Measurements from ENCODE around the gene ARL5B.
A peak's percentile ranks its signal among the peaks of the same experiment; 100 is the strongest.

ARL5B gene, protein sequence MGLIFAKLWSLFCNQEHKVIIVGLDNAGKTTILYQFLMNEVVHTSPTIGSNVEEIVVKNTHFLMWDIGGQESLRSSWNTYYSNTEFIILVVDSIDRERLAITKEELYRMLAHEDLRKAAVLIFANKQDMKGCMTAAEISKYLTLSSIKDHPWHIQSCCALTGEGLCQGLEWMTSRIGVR

GRCh38 chr10:18659125-18659818 lies at the start of gene ARL5B:
ARL5B (plus strand) TSS chr10:18659431; CDS start chr10:18659638, 207 bp downstream.
- TF ChIP-seq, protein P1, sequence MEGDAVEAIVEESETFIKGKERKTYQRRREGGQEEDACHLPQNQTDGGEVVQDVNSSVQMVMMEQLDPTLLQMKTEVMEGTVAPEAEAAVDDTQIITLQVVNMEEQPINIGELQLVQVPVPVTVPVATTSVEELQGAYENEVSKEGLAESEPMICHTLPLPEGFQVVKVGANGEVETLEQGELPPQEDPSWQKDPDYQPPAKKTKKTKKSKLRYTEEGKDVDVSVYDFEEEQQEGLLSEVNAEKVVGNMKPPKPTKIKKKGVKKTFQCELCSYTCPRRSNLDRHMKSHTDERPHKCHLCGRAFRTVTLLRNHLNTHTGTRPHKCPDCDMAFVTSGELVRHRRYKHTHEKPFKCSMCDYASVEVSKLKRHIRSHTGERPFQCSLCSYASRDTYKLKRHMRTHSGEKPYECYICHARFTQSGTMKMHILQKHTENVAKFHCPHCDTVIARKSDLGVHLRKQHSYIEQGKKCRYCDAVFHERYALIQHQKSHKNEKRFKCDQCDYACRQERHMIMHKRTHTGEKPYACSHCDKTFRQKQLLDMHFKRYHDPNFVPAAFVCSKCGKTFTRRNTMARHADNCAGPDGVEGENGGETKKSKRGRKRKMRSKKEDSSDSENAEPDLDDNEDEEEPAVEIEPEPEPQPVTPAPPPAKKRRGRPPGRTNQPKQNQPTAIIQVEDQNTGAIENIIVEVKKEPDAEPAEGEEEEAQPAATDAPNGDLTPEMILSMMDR (IDR thresholded peaks at IDR 0.05; ENCODE audit: control insufficient read depth, insufficient read depth, low read depth, low read length, missing control alignments): no peak
- DNase-seq (ENCODE audit: low read depth): peak; percentile 95
- peak within 1 kb of the TSS; percentile 98 for H3K4me3 ChIP-seq (ENCODE audit: control insufficient read depth, low read depth, low read length)

DNA sequence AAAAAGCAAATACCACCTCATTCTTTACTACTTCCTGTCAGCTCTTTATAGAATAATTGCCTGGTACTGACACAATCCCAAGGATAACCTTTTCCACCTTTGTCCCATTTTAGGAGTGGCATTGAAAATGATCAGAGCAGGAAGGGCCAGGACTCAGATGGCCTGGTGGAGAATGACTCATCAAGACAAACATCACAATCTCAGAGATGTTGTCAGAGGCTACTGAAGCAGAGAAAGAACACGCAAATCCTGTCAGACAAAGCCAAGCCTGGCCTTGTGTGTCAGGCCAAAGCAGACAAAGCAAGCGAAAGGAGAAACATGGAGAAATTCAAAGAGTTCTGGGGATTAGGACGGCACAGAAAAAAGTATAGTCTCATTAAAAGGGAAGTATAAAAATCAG lies 48.7 kb upstream of the ARL5B start:
- TF ChIP-seq, protein P1 (IDR thresholded peaks at IDR 0.05; ENCODE audit: control insufficient read depth, insufficient read depth, low read depth, low read length, missing control alignments): no peak
- no peak overlapping the region for H3K4me3 ChIP-seq (ENCODE audit: control insufficient read depth, low read depth, low read length)
- peak; percentile 16 for DNase-seq (ENCODE audit: low read depth)

GRCh38 chr10:18611168-18611567 lies 48.1 kb upstream of the ARL5B start:
- no peak for DNase-seq (ENCODE audit: low read depth)
- no peak overlapping the region for H3K4me3 ChIP-seq (ENCODE audit: control insufficient read depth, low read depth, low read length)
- TF ChIP-seq, protein P1 (IDR thresholded peaks at IDR 0.05; ENCODE audit: control insufficient read depth, insufficient read depth, low read depth, low read length, missing control alignments): no peak

DNA sequence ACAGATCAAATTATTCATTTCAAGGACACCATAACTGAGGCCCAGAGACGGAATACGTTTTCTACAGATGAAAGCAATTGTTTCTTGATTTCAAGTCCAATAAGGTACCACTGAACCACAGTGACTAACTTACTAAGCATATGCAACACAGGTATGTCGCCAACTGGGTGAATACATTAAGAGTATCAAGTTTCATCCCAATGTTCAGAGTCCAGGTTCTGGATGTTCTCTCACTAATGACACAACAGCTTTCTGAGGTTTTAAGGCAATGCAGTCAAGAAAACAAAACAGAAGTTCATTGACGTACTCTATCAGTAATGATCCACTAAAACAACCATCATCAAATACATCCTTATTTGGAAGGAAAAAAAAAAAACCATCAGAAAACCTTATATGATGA lies 43.6 kb upstream of the ARL5B start:
- TF ChIP-seq, protein P1 (IDR thresholded peaks at IDR 0.05; ENCODE audit: control insufficient read depth, insufficient read depth, low read depth, low read length, missing control alignments): no peak
- no peak for DNase-seq (ENCODE audit: low read depth)

DNA sequence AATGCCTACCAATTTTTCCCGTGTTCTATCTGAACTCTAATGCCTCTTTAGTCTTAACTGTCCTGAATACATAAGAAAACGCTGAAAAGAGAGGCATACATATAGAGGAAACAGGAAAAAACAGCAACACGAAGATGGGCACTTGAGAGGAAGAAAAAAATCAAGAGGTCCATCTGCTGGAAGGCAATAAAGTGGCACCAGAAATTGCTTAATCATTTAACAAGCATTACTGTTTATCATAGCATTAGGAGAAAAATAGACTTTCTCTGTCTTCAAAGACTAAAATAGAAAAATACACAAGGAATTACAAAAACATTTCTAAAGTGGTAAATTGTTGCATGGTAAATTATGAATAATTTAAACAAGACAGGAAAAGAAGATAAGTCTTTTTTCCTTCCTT lies 42.9 kb upstream of the ARL5B start:
- TF ChIP-seq, protein P1 (IDR thresholded peaks at IDR 0.05; ENCODE audit: control insufficient read depth, insufficient read depth, low read depth, low read length, missing control alignments): no peak
- no peak overlapping the region for H3K4me3 ChIP-seq (ENCODE audit: control insufficient read depth, low read depth, low read length)
- no peak for DNase-seq (ENCODE audit: low read depth)

More for the DNA sequence above, 43.6 kb upstream of the ARL5B start:
- H3K4me3 ChIP-seq (ENCODE audit: control insufficient read depth, low read depth, low read length): no peak overlapping the region

- TF ChIP-seq, protein P1 (IDR thresholded peaks at IDR 0.05; ENCODE audit: control insufficient read depth, insufficient read depth, low read depth, low read length, missing control alignments): no peak
- no peak for DNase-seq (ENCODE audit: low read depth)
Measured at GRCh38 chr10:18619016-18619415, 40.2 kb upstream of the ARL5B start.

More at GRCh38 chr10:18619016-18619415, 40.2 kb upstream of the ARL5B start:
- no peak overlapping the region for H3K4me3 ChIP-seq (ENCODE audit: control insufficient read depth, low read depth, low read length)
